ENCODE results near the gene SMOC2. TPM values are rescaled to one million over a fixed set of nuclear protein-coding genes. Genes with fewer than 3 reads are reported as not detected.
A peak's percentile ranks its signal among the peaks of the same experiment; 100 is the strongest.

Gene SMOC2
- total RNA-seq, 4 donors from 2014 or later, result 45.8 to 382 (median 160) TPM

DNA sequence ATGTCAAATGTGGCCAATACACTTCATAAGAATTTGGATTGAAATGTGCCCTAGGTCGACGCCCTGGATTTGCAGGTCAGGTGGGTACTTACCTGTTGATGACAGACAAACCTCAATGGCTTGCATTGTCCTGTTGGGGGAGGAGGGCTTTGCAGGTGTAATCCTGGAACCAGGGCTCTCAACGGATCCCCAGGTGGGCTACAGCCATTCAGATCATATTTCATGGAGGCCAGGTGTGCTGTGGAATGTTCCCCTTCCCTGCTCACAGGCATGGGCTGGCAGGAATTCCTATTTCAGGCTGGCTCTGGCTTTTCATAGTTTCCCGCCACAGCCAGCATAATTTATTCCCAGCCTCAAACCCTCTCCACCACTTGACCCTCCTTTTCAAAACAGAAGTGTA lies 254.7 kb downstream of the SMOC2 start:
- TF ChIP-seq POLR2AphosphoS5 (IDR thresholded peaks at IDR 0.05), result no peak
- TF ChIP-seq CTCF (IDR thresholded peaks at IDR 0.05), result no peak
- TF ChIP-seq EP300 (IDR thresholded peaks at IDR 0.05), result no peak
- no peak for TF ChIP-seq POLR2A (IDR thresholded peaks at IDR 0.05)
- Histone ChIP-seq H3K4me3 (no peak overlapping the region), H3K27me3 (no peaks in the 10 kb centered on the region), H3K9me3 (no peaks in the 10 kb centered on the region), H3K36me3 (no peaks in the 10 kb centered on the region), H3K27ac (no peak overlapping the region), H3K4me1 (peaks cover 5 to 21% (median 10%) of the 10 kb centered on the region in 3 donors)
- no peak for ATAC-seq
- WGBS, 2 donors (ENCODE audit: low coverage in 1 of 2), result 95% methylated on average over 4 of the region's 4 CpGs; no CpG with 5 or more reads in 1 of the 2 donors

GRCh38 chr6:168698923-168699322 lies 257.9 kb downstream of the SMOC2 start:
- Histone ChIP-seq H3K36me3 (no peaks in the 10 kb centered on the region), H3K27ac (peak overlapping the region in 1 of 4 donors; percentile 72), H3K9me3 (no peaks in the 10 kb centered on the region), H3K4me1 (peaks cover 5 to 33% (median 10%) of the 10 kb centered on the region in 3 donors), H3K27me3 (no peaks in the 10 kb centered on the region), H3K4me3 (no peak overlapping the region)
- 62% methylated on average over 4 of the region's 5 CpGs; no CpG with 5 or more reads in 1 of the 2 donors for WGBS, 2 donors (ENCODE audit: low coverage in 1 of 2)
- TF ChIP-seq POLR2AphosphoS5 (IDR thresholded peaks at IDR 0.05) (no peak), EP300 (IDR thresholded peaks at IDR 0.05) (no peak), CTCF (IDR thresholded peaks at IDR 0.05) (no peak), POLR2A (IDR thresholded peaks at IDR 0.05) (no peak)
- no peak for ATAC-seq

- no peaks in the 10 kb centered on the region for H3K9me3 ChIP-seq
- 23 to 30% methylated on average over 10 to 12 of the region's 15 CpGs for WGBS, 2 donors (ENCODE audit: low coverage in 1 of 2)
- H3K36me3 ChIP-seq, result no peaks in the 10 kb centered on the region
- no peak overlapping the region for H3K4me3 ChIP-seq
- peak; percentile 84 for ATAC-seq
- H3K27me3 ChIP-seq, result no peaks in the 10 kb centered on the region
- peaks cover 5 to 37% (median 10%) of the 10 kb centered on the region in 3 donors for H3K4me1 ChIP-seq
- H3K27ac ChIP-seq, result peak overlapping the region in 3 of 4 donors; percentile 43 to 72 (median 70)
- peak; percentile 75 for TF ChIP-seq POLR2AphosphoS5 (IDR thresholded peaks at IDR 0.05)
- peak in 1 of 4 experiments; percentile 11 for TF ChIP-seq CTCF (IDR thresholded peaks at IDR 0.05)
- TF ChIP-seq EP300 (IDR thresholded peaks at IDR 0.05), result no peak
Measured at GRCh38 chr6:168699631-168700295, 258.8 kb downstream of the SMOC2 start.

- 79% methylated on average over 6 of the region's 8 CpGs; no CpG with 5 or more reads in 1 of the 2 donors for WGBS, 2 donors (ENCODE audit: low coverage in 1 of 2)
- Histone ChIP-seq H3K36me3 (no peaks in the 10 kb centered on the region), H3K4me1 (peaks cover 5 to 37% (median 10%) of the 10 kb centered on the region in 3 donors), H3K9me3 (no peaks in the 10 kb centered on the region), H3K4me3 (no peak overlapping the region), H3K27me3 (no peaks in the 10 kb centered on the region), H3K27ac (peak overlapping the region in 2 of 4 donors; percentile 17 to 72)
- no peak for ATAC-seq
- TF ChIP-seq EP300 (IDR thresholded peaks at IDR 0.05) (no peak), POLR2A (IDR thresholded peaks at IDR 0.05) (no peak), CTCF (IDR thresholded peaks at IDR 0.05) (no peak)
Measured at GRCh38 chr6:168700880-168701279, 259.9 kb downstream of the SMOC2 start.

DNA sequence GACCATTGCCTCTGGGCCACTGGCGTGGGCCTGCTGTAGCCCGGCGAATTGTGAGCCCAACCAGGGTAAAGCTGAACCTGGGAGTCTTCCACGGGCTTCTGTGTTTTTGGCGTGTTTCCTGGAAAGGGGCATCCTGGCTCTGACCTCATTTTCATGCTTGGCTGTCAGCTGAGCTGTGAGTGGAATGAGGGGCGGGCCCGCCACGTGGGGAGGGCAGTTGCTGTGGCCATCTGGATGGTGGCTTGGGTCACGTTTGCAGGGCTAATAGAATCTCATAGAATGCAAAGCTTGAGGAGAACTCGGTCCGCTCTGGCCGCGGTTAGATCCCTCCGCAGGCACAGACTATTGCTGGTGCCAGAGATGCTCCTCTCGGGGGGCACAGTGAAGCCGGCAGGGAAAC lies 263.0 kb downstream of the SMOC2 start:
- ATAC-seq, result no peak
- H3K27ac ChIP-seq, result no peak overlapping the region
- WGBS, 2 donors (ENCODE audit: low coverage in 1 of 2), result 50 to 64% methylated on average over 1 to 7 of the region's 16 CpGs
- no peak overlapping the region for H3K4me3 ChIP-seq
- no peaks in the 10 kb centered on the region for H3K27me3 ChIP-seq
- H3K36me3 ChIP-seq, result no peaks in the 10 kb centered on the region
- H3K4me1 ChIP-seq, result peaks cover 5 to 33% (median 10%) of the 10 kb centered on the region in 3 donors
- TF ChIP-seq EP300 (IDR thresholded peaks at IDR 0.05) (no peak), CTCF (IDR thresholded peaks at IDR 0.05) (no peak), POLR2A (IDR thresholded peaks at IDR 0.05) (no peak), POLR2AphosphoS5 (IDR thresholded peaks at IDR 0.05) (peak; percentile 23)
- H3K9me3 ChIP-seq, result no peaks in the 10 kb centered on the region
